ENCODE data around the gene CC2D2B.

DNA sequence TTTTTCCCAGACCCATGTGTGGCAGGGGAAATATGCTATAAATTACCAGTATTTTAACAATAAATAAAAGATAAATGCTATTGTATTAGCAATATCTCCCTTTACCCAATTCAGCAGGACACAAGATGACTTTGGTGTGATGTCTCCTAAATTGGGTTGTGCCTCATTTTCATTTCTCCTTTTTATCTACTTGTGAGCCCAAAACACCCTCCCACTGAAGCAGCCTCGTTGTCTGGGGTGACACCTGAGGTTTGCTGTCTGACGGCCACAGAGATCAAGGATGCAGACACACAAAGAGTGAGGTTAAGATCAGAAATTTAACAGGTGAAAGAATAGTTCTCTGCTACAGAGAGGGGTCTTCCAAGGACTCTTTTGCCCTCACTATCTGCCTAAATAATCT, 27.1 kb upstream of the CC2D2B start:
- TF ChIP-seq ZFP3 (CRISPR knock-in tag; IDR thresholded peaks at IDR 0.05), result no peak
- TF ChIP-seq ZNF565 (CRISPR knock-in tag; conservative IDR thresholded peaks at IDR 0.05; ENCODE audit: low read depth), result no peak
- no peak for TF ChIP-seq PPARA (CRISPR knock-in tag; IDR thresholded peaks at IDR 0.05; ENCODE audit: borderline replicate concordance)
- TF ChIP-seq, protein P1, sequence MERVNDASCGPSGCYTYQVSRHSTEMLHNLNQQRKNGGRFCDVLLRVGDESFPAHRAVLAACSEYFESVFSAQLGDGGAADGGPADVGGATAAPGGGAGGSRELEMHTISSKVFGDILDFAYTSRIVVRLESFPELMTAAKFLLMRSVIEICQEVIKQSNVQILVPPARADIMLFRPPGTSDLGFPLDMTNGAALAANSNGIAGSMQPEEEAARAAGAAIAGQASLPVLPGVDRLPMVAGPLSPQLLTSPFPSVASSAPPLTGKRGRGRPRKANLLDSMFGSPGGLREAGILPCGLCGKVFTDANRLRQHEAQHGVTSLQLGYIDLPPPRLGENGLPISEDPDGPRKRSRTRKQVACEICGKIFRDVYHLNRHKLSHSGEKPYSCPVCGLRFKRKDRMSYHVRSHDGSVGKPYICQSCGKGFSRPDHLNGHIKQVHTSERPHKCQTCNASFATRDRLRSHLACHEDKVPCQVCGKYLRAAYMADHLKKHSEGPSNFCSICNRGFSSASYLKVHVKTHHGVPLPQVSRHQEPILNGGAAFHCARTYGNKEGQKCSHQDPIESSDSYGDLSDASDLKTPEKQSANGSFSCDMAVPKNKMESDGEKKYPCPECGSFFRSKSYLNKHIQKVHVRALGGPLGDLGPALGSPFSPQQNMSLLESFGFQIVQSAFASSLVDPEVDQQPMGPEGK (CRISPR knock-in tag; IDR thresholded peaks at IDR 0.05; ENCODE audit: borderline replicate concordance), result no peak
- TF ChIP-seq CSDC2 (CRISPR knock-in tag; IDR thresholded peaks at IDR 0.05), result no peak
- TF ChIP-seq, protein P2, sequence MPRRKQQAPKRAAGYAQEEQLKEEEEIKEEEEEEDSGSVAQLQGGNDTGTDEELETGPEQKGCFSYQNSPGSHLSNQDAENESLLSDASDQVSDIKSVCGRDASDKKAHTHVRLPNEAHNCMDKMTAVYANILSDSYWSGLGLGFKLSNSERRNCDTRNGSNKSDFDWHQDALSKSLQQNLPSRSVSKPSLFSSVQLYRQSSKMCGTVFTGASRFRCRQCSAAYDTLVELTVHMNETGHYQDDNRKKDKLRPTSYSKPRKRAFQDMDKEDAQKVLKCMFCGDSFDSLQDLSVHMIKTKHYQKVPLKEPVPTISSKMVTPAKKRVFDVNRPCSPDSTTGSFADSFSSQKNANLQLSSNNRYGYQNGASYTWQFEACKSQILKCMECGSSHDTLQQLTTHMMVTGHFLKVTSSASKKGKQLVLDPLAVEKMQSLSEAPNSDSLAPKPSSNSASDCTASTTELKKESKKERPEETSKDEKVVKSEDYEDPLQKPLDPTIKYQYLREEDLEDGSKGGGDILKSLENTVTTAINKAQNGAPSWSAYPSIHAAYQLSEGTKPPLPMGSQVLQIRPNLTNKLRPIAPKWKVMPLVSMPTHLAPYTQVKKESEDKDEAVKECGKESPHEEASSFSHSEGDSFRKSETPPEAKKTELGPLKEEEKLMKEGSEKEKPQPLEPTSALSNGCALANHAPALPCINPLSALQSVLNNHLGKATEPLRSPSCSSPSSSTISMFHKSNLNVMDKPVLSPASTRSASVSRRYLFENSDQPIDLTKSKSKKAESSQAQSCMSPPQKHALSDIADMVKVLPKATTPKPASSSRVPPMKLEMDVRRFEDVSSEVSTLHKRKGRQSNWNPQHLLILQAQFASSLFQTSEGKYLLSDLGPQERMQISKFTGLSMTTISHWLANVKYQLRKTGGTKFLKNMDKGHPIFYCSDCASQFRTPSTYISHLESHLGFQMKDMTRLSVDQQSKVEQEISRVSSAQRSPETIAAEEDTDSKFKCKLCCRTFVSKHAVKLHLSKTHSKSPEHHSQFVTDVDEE (CRISPR knock-in tag; IDR thresholded peaks at IDR 0.05), result no peak
- no peak for TF ChIP-seq RARB (CRISPR knock-in tag; IDR thresholded peaks at IDR 0.05)
- TF ChIP-seq, protein P3, sequence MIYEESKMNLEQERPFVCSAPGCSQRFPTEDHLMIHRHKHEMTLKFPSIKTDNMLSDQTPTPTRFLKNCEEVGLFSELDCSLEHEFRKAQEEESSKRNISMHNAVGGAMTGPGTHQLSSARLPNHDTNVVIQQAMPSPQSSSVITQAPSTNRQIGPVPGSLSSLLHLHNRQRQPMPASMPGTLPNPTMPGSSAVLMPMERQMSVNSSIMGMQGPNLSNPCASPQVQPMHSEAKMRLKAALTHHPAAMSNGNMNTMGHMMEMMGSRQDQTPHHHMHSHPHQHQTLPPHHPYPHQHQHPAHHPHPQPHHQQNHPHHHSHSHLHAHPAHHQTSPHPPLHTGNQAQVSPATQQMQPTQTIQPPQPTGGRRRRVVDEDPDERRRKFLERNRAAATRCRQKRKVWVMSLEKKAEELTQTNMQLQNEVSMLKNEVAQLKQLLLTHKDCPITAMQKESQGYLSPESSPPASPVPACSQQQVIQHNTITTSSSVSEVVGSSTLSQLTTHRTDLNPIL (CRISPR knock-in tag; IDR thresholded peaks at IDR 0.05; ENCODE audit: low read depth), result no peak
- no peak for TF ChIP-seq ZFP30 (CRISPR knock-in tag; IDR thresholded peaks at IDR 0.05)
- TF ChIP-seq BACH2 (CRISPR knock-in tag; IDR thresholded peaks at IDR 0.05; ENCODE audit: borderline replicate concordance), result no peak
- no peak for TF ChIP-seq ARNTL (CRISPR knock-in tag; IDR thresholded peaks at IDR 0.05; ENCODE audit: borderline replicate concordance, low read depth)
- TF ChIP-seq, protein P4, sequence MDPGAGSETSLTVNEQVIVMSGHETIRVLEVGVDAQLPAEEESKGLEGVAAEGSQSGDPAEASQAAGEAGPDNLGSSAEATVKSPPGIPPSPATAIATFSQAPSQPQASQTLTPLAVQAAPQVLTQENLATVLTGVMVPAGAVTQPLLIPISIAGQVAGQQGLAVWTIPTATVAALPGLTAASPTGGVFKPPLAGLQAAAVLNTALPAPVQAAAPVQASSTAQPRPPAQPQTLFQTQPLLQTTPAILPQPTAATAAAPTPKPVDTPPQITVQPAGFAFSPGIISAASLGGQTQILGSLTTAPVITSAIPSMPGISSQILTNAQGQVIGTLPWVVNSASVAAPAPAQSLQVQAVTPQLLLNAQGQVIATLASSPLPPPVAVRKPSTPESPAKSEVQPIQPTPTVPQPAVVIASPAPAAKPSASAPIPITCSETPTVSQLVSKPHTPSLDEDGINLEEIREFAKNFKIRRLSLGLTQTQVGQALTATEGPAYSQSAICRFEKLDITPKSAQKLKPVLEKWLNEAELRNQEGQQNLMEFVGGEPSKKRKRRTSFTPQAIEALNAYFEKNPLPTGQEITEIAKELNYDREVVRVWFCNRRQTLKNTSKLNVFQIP (CRISPR knock-in tag; IDR thresholded peaks at IDR 0.05; ENCODE audit: borderline replicate concordance, low read depth), result no peak

All from SK-N-SH treated with all-trans-retinoic acid at 6 μM for 48 hours (cell line).